ENCODE measurements around the gene COL6A5. TPM values are rescaled to one million over a fixed set of nuclear protein-coding genes. Genes with fewer than 3 reads are reported as not detected.

Gene COL6A5
- total and polyA plus RNA-seq, 4 donors, result 0.01 to 0.09 TPM; not detected in 2

- Histone ChIP-seq H3K36me3 (ENCODE audit: control insufficient read depth in 4 of 4, insufficient read depth in 3 of 4, low read depth in 1 of 4, low read length in 3 of 4) (no peaks in the 10 kb centered on the region), H3K9ac (ENCODE audit: low read depth in 1 of 2, low read length in 2 of 2) (no peak overlapping the region), H3K4me1 (ENCODE audit: control insufficient read depth in 4 of 4, insufficient read depth in 4 of 4, low read length in 3 of 4) (no peaks in the 10 kb centered on the region), H3K9me3 (ENCODE audit: control insufficient read depth in 4 of 4, low read length in 3 of 4) (no peaks in the 10 kb centered on the region), H3K27ac (ENCODE audit: low read depth in 1 of 2, low read length in 2 of 2) (no peak overlapping the region), H3K4me3 (ENCODE audit: low read depth in 1 of 3, low read length in 3 of 3) (no peak overlapping the region), H3K27me3 (ENCODE audit: control insufficient read depth in 4 of 4, insufficient read depth in 4 of 4, low read length in 3 of 4) (peaks cover 0 to 8% (median 0%) of the 10 kb centered on the region in 4 donors)
- DNase-seq (ENCODE audit: low spot score), result no peak
- no peak for TF ChIP-seq RXRA (IDR thresholded peaks at IDR 0.05)
- TF ChIP-seq FOXA2 (IDR thresholded peaks at IDR 0.05), result no peak
- TF ChIP-seq EGR1 (IDR thresholded peaks at IDR 0.05; ENCODE audit: low read depth in 2 of 2), result no peak
- no peak for TF ChIP-seq HNF4G (IDR thresholded peaks at IDR 0.05)
- TF ChIP-seq FOXA1 (IDR thresholded peaks at IDR 0.05), result no peak
- TF ChIP-seq SP1 (IDR thresholded peaks at IDR 0.05), result no peak
- WGBS, result 62% methylated on average over 4 of the region's 4 CpGs
Observed at GRCh38 chr3:130310109-130310508, 35.4 kb upstream of the COL6A5 start.

- Histone ChIP-seq H3K9me3 (ENCODE audit: control insufficient read depth in 4 of 4, low read length in 3 of 4) (peaks cover 0 to 2% (median 0%) of the 10 kb centered on the region in 4 donors), H3K9ac (ENCODE audit: low read depth in 1 of 2, low read length in 2 of 2) (no peak overlapping the region), H3K4me3 (ENCODE audit: low read depth in 1 of 3, low read length in 3 of 3) (no peak overlapping the region), H3K27me3 (ENCODE audit: control insufficient read depth in 4 of 4, insufficient read depth in 4 of 4, low read length in 3 of 4) (peaks cover 0 to 8% (median 0%) of the 10 kb centered on the region in 4 donors), H3K4me1 (ENCODE audit: control insufficient read depth in 4 of 4, insufficient read depth in 4 of 4, low read length in 3 of 4) (no peaks in the 10 kb centered on the region), H3K36me3 (ENCODE audit: control insufficient read depth in 4 of 4, insufficient read depth in 3 of 4, low read depth in 1 of 4, low read length in 3 of 4) (no peaks in the 10 kb centered on the region), H3K27ac (ENCODE audit: low read depth in 1 of 2, low read length in 2 of 2) (no peak overlapping the region)
- TF ChIP-seq YY1 (IDR thresholded peaks at IDR 0.05) (no peak), RAD21 (IDR thresholded peaks at IDR 0.05) (no peak), TAF1 (conservative IDR thresholded peaks at IDR 0.05) (no peak), HNF4A (conservative IDR thresholded peaks at IDR 0.05) (no peak), HNF4G (IDR thresholded peaks at IDR 0.05) (no peak), FOXA1 (IDR thresholded peaks at IDR 0.05) (no peak), SP1 (IDR thresholded peaks at IDR 0.05) (no peak), GABPA (IDR thresholded peaks at IDR 0.05 in 1 of 2, conservative IDR thresholded peaks at IDR 0.05 in 1 of 2) (no peak), MAX (IDR thresholded peaks at IDR 0.05) (no peak), REST (IDR thresholded peaks at IDR 0.05) (no peak), ATF3 (IDR thresholded peaks at IDR 0.05) (no peak), EGR1 (IDR thresholded peaks at IDR 0.05; ENCODE audit: low read depth in 2 of 2) (no peak), JUND (IDR thresholded peaks at IDR 0.05) (no peak), CTCF (IDR thresholded peaks at IDR 0.05; ENCODE audit: low read depth, low read length, missing input control) (no peak), FOXA2 (IDR thresholded peaks at IDR 0.05) (no peak), RXRA (IDR thresholded peaks at IDR 0.05) (no peak)
- DNase-seq (ENCODE audit: low spot score), result no peak
Observed at GRCh38 chr3:130312374-130312773, 33.1 kb upstream of the COL6A5 start.
